ENCODE measurements around the gene SERTAD1. TPM values are rescaled to one million over a fixed set of nuclear protein-coding genes. Genes with fewer than 3 reads are reported as not detected.

Gene SERTAD1, protein sequence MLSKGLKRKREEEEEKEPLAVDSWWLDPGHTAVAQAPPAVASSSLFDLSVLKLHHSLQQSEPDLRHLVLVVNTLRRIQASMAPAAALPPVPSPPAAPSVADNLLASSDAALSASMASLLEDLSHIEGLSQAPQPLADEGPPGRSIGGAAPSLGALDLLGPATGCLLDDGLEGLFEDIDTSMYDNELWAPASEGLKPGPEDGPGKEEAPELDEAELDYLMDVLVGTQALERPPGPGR
- 23.5 to 43.8 TPM (median 32.1 TPM) in 5 replicates for total RNA-seq (2022; extraction: Qiagen RNA extraction)

DNA sequence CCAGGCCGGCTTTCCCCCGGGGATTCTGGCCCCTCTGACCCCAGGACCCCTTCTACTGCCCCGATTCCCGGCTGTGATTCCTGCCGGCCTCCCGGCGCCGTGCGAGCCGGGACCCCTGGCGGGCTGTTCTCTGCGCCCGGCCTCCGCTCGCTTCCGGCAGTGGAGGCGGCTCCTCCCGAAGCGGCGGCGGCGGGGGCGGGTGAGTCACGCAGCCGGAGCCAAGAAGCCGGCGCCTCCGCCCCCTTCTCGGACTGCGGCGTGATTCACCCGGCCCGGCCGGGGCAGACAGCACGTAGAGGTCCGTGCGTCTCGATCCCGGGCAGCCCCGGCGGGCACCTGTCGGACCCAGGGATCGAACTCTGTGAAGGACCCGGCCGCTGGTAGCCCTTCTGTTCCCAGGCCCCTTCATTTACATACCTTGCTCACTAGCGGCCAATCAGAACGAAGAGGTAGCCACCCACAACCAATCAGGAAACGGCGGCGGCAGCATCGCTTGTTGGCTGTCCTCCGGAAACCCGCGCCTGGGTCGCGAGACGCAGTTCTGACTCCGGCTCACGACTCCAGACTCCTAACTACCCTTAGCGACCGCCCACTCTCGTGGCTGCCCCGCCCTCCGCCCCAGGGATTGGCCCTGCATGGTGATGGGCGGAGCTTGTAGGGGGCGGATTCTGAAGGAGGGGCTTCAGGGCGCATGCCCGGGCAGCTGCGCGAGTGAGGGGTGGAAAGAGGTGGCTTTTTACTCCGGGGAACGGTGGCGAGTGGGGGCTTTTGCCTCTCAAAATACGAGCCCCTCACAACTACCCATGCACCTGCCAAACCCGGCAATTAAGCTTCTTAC is at the start of gene SERTAD1:
Gene SERTAD1, minus strand, starts transcription at position 543 of the 838 bp plus-strand sequence. CDS start 2,446 bp downstream, outside the sequence.

DNA sequence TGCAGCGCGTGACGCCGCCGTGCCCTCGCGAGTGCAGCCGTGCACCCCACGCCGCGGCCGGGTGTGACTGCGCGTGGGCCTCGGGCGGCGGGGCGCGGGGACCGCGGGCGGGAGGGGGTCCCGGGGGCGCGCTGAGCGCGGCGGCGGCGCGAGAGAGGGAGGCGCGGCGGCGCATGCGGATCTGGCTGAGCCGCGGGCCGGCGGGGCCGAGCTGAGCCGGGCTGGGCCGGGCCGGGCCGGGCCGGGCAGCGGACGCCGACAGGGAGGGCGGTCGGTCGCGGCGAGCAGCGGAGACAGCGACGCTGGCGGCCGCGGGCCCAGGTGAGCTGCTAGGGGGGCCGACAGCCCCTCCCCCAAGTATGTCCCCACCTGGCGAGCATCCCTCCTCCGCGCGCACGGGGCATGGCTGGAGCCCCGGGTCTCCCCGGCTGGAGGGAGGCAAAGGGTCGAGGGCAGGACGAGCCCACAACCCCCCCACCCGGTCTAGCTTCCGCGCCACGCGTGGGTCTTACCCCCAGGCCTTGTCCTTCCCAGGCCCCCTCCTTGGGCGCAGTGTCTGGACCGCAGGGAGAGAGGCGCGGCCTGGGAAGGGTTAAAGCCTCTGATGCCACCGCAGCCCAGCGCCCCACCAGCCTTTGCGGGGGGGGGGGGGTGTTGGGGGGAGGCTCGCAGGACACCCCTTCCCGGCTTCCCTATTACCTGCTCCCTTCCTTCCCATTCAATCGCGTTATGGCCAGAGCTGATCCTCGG is 41.4 kb upstream of the SERTAD1 start, which contains the start of gene SPTBN4:
Gene SPTBN4, plus strand, starts transcription at position 17 of the 750 bp plus-strand sequence. CDS start 5,621 bp downstream, outside the sequence.

DNA sequence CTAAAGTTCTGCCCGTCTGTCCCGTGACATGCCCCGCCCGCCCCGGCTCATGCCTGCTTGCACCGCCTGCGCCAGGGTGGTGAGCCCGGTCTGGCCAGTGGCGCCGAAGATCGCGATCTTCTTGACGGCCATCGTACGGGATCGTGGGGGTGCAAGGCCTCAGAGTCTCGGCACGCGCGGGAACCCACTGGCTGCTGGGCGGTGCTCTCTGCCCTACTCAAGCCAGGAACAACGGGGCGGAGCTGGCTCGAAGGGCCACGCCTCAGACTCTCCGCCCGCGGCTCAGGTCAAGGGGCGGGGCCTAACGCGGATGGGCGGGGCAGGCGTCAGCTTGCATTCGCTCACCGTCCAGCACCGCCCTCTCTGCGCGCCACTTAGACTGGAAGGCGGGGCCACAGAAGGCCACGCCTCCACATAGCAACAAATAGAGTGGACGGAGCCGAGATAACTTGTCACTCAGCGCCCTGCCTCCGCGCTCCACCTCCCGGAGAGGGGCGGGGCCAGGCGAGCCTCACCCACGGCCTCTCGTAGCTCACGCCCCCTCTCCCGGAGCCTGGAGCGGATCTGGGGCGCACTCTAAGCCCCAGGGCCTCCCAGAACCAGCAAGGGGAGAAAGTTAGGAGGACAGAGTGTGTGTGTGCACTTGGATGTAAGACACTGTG is 39.9 kb upstream of the SERTAD1 start, which contains the start of gene BLVRB:
Gene BLVRB, minus strand, starts transcription at position 189 of the 662 bp plus-strand sequence. Its CDS starts 57 bp downstream, at position 132.

DNA sequence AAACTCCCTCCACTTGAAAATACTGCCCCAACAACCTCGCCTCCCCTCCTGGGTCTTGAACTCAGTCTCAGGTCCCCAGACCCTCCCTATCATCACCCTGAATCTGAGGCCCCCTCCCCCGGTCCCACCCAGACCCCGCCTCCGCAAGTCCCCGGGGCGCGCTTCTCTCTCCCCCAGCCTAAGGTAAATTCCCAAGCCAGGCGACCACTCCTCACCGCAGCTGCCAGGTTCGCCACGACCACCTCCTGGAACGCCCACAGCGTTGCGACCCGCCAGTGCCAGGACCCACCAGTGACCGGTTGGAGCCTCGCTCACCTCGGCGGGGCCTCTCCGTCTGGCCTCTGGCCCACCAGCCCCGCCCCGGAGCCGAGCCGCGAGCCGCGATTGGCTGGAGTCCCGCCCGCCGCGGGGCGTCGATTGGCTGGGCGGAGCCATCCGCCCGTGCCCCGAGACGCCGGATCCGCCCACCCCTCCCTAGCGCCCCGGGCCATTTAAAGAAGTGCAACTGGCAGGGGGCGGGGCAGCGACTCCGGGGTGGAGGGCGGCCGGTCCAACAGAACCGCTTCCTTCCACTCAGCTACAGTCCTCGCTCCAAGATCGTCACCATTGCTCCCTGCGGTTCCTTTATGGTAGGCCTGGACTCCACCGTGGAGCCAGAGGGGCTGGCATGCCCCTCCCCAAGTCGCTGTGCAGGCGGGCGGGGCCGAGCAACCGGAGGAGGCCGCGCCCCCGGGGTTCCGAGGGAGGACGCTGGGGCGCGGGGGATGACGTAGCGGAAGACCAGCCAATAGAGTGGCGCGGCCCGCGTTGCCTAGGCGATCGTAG is 18.4 kb upstream of the SERTAD1 start, which contains the start of gene SERTAD3:
Gene SERTAD3, minus strand, starts transcription at position 336 of the 825 bp plus-strand sequence. CDS start 2,255 bp downstream, outside the sequence.

DNA sequence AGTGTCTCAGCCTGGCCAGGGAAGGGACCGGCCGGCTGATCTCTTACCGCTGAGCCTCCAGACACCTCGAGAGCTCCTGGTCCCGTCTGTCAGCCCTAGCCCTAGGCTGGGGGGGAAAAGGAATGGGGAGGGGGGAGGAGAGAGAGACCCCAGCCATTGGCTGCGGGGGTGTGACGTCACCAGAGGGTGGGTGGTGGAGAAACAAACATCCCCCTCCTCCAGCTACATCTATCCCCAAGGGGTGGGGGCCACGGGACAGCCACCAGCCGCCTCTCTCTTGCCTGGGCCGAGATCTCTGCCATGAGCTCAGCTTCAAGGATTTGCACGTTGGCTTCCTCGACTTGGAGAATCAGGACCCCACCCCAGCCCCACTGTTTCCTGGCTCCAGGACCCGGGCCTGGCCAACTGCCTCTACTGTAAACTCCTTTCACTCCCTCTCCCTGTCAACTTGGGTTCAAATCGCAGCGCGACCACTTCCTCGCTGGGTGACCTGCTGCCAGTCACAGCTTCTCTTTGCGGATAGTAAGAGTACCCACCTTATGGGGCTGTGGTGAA is 12.4 kb downstream of the SERTAD1 start, which contains the start of gene PRX:
Gene PRX, minus strand, starts transcription at position 88 of the 555 bp plus-strand sequence. CDS start 5,446 bp downstream, outside the sequence.

DNA sequence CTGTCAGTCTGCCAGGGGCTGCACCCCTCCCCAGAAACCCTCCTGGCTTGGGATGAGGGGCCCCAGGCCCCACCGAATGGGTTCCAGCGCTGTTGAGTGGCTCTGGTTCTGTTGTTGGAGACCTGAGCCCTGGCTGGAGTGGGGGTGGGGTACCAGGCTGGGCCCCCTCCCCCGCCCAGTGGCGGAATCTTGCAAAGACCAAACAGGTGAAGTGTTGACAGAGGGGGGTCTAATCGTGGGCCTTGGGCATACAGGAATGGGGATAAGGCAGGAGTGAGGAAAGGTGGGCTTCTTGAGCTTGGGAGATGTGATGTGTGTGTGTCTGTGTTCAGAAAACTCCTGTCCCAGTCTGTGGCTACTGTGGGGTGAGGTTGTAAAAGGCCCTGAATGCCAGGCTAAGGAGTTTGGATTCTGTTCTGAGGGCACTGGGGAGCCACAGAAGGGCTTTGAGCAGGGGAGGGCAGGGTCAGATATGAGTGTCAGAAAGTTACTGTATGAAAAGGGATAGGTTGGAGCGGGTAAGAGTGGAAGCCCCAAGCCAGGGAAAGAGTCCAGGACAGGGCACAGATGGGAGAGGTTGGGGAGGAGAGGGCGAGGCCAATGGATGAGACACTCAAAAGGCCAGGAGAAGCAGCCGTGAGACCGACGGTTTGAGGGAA is 35.6 kb downstream of the SERTAD1 start, which contains the start of gene HIPK4:
Gene HIPK4, minus strand, starts transcription at position 98 of the 659 bp plus-strand sequence. CDS start 279 bp downstream, outside the sequence.

Other genes starting within 250 kb of the SERTAD1 start
- gene MAP3K10, start 234.6 kb downstream of the SERTAD1 start, total RNA-seq (2022; extraction: Qiagen RNA extraction): 13.0 to 19.8 TPM (median 17.8 TPM) in 5 replicates
- 0.14 to 1.1 TPM (median 0.69 TPM) in 5 replicates for gene TTC9B, start 207.6 kb downstream of the SERTAD1 start, total RNA-seq (2022; extraction: Qiagen RNA extraction)
- gene CCNP, start 199.3 kb downstream of the SERTAD1 start, total RNA-seq (2022; extraction: Qiagen RNA extraction): 0.11 to 0.28 TPM (median 0.21 TPM) in 5 replicates
- gene AKT2, start 140.6 kb downstream of the SERTAD1 start, total RNA-seq (2022; extraction: Qiagen RNA extraction): 117 to 188 TPM (median 175 TPM) in 5 replicates
- 24.8 to 33.9 TPM (median 32.3 TPM) in 5 replicates for gene C19orf47, start 77.6 kb downstream of the SERTAD1 start, total RNA-seq (2022; extraction: Qiagen RNA extraction)
- gene PLD3, start 77.3 kb downstream of the SERTAD1 start, total RNA-seq (2022; extraction: Qiagen RNA extraction): 262 to 280 TPM (median 268 TPM) in 5 replicates
- gene HIPK4, start 35.8 kb downstream of the SERTAD1 start, total RNA-seq (2022; extraction: Qiagen RNA extraction): 0.17 to 0.29 TPM (median 0.27 TPM) in 5 replicates
- gene PRX, start 12.6 kb downstream of the SERTAD1 start, total RNA-seq (2022; extraction: Qiagen RNA extraction): 1.2 to 1.9 TPM (median 1.4 TPM) in 5 replicates
- gene SERTAD3, start 18.3 kb upstream of the SERTAD1 start, total RNA-seq (2022; extraction: Qiagen RNA extraction): 39.0 to 48.0 TPM (median 43.7 TPM) in 5 replicates
- 238 to 368 TPM (median 325 TPM) in 5 replicates for gene BLVRB, start 39.8 kb upstream of the SERTAD1 start, total RNA-seq (2022; extraction: Qiagen RNA extraction)
- gene SPTBN4, start 41.0 kb upstream of the SERTAD1 start, total RNA-seq (2022; extraction: Qiagen RNA extraction): 0.67 to 1.1 TPM (median 0.69 TPM) in 5 replicates
- gene SHKBP1, start 150.9 kb upstream of the SERTAD1 start, total RNA-seq (2022; extraction: Qiagen RNA extraction): 102 to 155 TPM (median 145 TPM) in 5 replicates
- 42.1 to 73.1 TPM (median 63.4 TPM) in 5 replicates for gene LTBP4, start 175.4 kb upstream of the SERTAD1 start, total RNA-seq (2022; extraction: Qiagen RNA extraction)